GM12878 (cell line): ENCODE data around the gene PRAMEF18.
"Not testable (repeated sequence)": the region's sequence is repeated elsewhere in the genome, so short reads cannot be mapped to it uniquely, and the experiment has no call there.

Experiments
- CTCF ChIP-seq, 3 experiments: IDR thresholded peaks in 2 of 3; conservative IDR thresholded peaks in 1 of 3; 2 replicates each; pipeline ENCODE4 v1.5.1; 2011; ENCODE audit warnings: low read depth in 3 of 3, low read length in 3 of 3, mild to moderate bottlenecking in 3 of 3, control low read depth in 2 of 3, moderate library complexity in 2 of 3, inconsistent platforms in 1 of 3, mixed read lengths in 1 of 3; ENCODE audit not compliant: control insufficient read depth in 2 of 3, insufficient read depth in 1 of 3; ENCODE audit errors: extremely low read depth in 1 of 3
- E2F8 ChIP-seq: fragments of 450-650 bp; IDR thresholded peaks from 2 replicates; pipeline ENCODE4 v1.6.1; 2018; ENCODE audit warnings: mild to moderate bottlenecking, low read depth, moderate library complexity; ENCODE audit not compliant: partially characterized antibody
- EP300 ChIP-seq, 2 experiments: fragments of 150-350 bp in 1 of 2; IDR thresholded peaks; 2 replicates each; pipeline ENCODE4 v1.6.1; 2011 to 2012; ENCODE audit warnings: low read depth in 2 of 2, low read length in 2 of 2, borderline replicate concordance in 1 of 2, improper control_type of control experiment in 1 of 2, inconsistent platforms in 1 of 2; ENCODE audit not compliant: control insufficient read depth in 1 of 2
- IKZF2 ChIP-seq, 2 experiments: fragments of 450-650 bp; IDR thresholded peaks; 2 replicates each; pipeline ENCODE4 v1.6.1; 2017; ENCODE audit warnings: mild to moderate bottlenecking in 2 of 2, moderate library complexity in 2 of 2
- IRF3 ChIP-seq: fragments of 450-650 bp; IDR thresholded peaks from 2 replicates; pipeline ENCODE4 v1.6.1; 2014; ENCODE audit warnings: mild to moderate bottlenecking
- IRF5 ChIP-seq: fragments of 450-650 bp; IDR thresholded peaks from 2 replicates; pipeline ENCODE4 v1.6.1; 2017; ENCODE audit warnings: borderline replicate concordance
- SIN3A ChIP-seq: IDR thresholded peaks from 2 replicates; pipeline ENCODE4 v1.6.1; 2012; ENCODE audit warnings: low read depth, low read length, improper control_type of control experiment
- SMC3 ChIP-seq: IDR thresholded peaks from 2 replicates; pipeline ENCODE4 v1.6.1; 2011; ENCODE audit warnings: low read length, improper control_type of control experiment, borderline replicate concordance
- TAF1 ChIP-seq: IDR thresholded peaks from 2 replicates; pipeline ENCODE4 v1.6.1; 2011; ENCODE audit warnings: mild to moderate bottlenecking, low read depth, low read length, borderline replicate concordance
- TARDBP ChIP-seq: IDR thresholded peaks from 2 replicates; pipeline ENCODE4 v1.6.1; 2016; ENCODE audit warnings: borderline replicate concordance

GRCh38 chr1:13230096-13230495, 4.1 kb upstream of the PRAMEF18 start:
- TF ChIP-seq CTCF (IDR thresholded peaks at IDR 0.05 in 2 of 3, conservative IDR thresholded peaks at IDR 0.05 in 1 of 3; ENCODE audit: control insufficient read depth in 2 of 3, extremely low read depth in 1 of 3, insufficient read depth in 1 of 3, low read depth in 3 of 3, low read length in 3 of 3); IRF5; IKZF2 (IDR thresholded peaks at IDR 0.05); TAF1; SMC3; IRF3; SIN3A; TARDBP; EP300 (IDR thresholded peaks at IDR 0.05; ENCODE audit: borderline replicate concordance in 1 of 2, control insufficient read depth in 1 of 2, low read depth in 2 of 2, low read length in 2 of 2); E2F8: not testable (repeated sequence)
